ENCODE measurements around the gene ZNF674. TPM values are rescaled to one million over a fixed set of nuclear protein-coding genes. Genes with fewer than 3 reads are reported as not detected.

Gene ZNF674
- total RNA-seq, 2 experiments from 2014 or later, result 5.4 to 5.5 TPM

DNA sequence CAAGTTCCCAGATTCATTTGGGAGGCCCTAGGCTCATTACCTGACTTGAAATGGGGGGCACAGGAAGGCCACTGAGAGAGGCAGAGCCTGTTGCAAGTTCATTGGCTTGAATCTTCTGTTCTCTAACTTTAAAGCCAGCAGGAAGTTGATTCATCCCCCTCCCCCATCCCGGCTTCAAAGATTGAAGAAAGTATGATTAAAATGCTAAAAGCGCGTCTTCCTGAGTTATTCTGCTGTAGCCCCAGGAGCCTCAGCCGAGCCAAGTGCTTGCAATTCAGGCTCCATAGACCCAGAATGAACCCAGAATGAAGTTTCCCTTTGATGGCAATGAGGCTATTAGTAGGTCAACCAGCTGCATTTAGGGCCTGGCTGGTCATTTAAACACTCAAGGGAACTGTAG lies 43.0 kb upstream of the ZNF674 start:
- no TSS peak for BruUV-seq (replicated peaks)
- ChIA-PET POLR2A (interaction anchor here (0.9 to 1.5 kb wide), 4 partner anchors 10 to 13 kb away, joined by 3 to 7 read pairs (median 6); no protein-coding TSS in a partner anchor), CTCF (ENCODE audit: unreplicated experiment) (no interaction called here)
- DNase-seq (ENCODE audit: low spot score), result peak; percentile 45
- peak overlapping the region; percentile 21; the same call in 1 of the 2 replicates for H2AFZ ChIP-seq (ENCODE audit: low read length)
- intact Hi-C loops (cut with micrococcal nuclease; ENCODE audit: unreplicated experiment), result no loop called here
- peak overlapping the region; percentile 48 for H3K4me2 ChIP-seq (ENCODE audit: low read length)
- H3K4me1 ChIP-seq (ENCODE audit: insufficient read depth, low read length, poor library complexity, severe bottlenecking), result peaks cover 28% of the 10 kb centered on the region
- H3K9me2 ChIP-seq (ENCODE audit: insufficient read depth, low read length), result no peaks in the 10 kb centered on the region
- no peaks in the 10 kb centered on the region for H3K9me3 ChIP-seq (ENCODE audit: low read length)
- H3K27ac ChIP-seq (ENCODE audit: low read depth, low read length, poor library complexity, severe bottlenecking), result peak overlapping the region; percentile 26
- TF ChIP-seq, protein P1, sequence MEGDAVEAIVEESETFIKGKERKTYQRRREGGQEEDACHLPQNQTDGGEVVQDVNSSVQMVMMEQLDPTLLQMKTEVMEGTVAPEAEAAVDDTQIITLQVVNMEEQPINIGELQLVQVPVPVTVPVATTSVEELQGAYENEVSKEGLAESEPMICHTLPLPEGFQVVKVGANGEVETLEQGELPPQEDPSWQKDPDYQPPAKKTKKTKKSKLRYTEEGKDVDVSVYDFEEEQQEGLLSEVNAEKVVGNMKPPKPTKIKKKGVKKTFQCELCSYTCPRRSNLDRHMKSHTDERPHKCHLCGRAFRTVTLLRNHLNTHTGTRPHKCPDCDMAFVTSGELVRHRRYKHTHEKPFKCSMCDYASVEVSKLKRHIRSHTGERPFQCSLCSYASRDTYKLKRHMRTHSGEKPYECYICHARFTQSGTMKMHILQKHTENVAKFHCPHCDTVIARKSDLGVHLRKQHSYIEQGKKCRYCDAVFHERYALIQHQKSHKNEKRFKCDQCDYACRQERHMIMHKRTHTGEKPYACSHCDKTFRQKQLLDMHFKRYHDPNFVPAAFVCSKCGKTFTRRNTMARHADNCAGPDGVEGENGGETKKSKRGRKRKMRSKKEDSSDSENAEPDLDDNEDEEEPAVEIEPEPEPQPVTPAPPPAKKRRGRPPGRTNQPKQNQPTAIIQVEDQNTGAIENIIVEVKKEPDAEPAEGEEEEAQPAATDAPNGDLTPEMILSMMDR (conservative IDR thresholded peaks at IDR 0.05; ENCODE audit: low read length), result no peak
- TF ChIP-seq EZH2phosphoT487 (IDR thresholded peaks at IDR 0.05; ENCODE audit: borderline replicate concordance, low read depth, low read length), result no peak
- H3K36me3 ChIP-seq (ENCODE audit: insufficient read depth, low read length), result no peaks in the 10 kb centered on the region
- H4K20me1 ChIP-seq (ENCODE audit: insufficient read depth, low read length), result no peaks in the 10 kb centered on the region
- no peaks in the 10 kb centered on the region; the same call in 1 of the 2 replicates for H3K79me2 ChIP-seq (ENCODE audit: insufficient read depth, low read depth, low read length)
- H3K4me3 ChIP-seq (ENCODE audit: low read depth, low read length, poor library complexity, severe bottlenecking), result peak overlapping the region; percentile 24

DNA sequence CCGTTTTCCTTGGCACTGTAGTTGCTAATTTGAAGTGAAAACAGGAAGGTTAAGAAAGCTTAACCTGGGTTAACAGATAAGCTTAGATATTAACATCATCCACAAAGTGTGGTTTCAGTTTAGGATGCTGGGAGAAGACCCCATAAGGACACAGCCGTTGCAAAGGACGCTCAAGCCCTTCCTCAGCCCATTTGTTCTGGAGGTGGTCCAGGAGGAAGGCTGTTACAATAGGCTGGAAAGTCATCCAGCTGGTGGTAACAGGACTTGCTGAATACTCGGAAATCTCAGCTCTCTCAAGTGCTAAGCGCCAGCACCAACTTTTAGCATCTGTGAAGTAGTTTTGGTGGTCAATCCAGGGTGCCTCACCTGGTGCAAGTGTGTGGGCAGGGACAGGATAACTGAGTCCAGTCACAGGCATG lies 42.5 kb upstream of the ZNF674 start:
- Histone ChIP-seq H2AFZ (ENCODE audit: low read length) (peak overlapping the region; percentile 21; the same call in 1 of the 2 replicates), H4K20me1 (ENCODE audit: insufficient read depth, low read length) (no peaks in the 10 kb centered on the region), H3K9me3 (ENCODE audit: low read length) (no peaks in the 10 kb centered on the region), H3K9me2 (ENCODE audit: insufficient read depth, low read length) (no peaks in the 10 kb centered on the region), H3K27ac (ENCODE audit: low read depth, low read length, poor library complexity, severe bottlenecking) (peak overlapping the region; percentile 22), H3K36me3 (ENCODE audit: insufficient read depth, low read length) (no peaks in the 10 kb centered on the region), H3K79me2 (ENCODE audit: insufficient read depth, low read depth, low read length) (no peaks in the 10 kb centered on the region; the same call in 1 of the 2 replicates), H3K4me1 (ENCODE audit: insufficient read depth, low read length, poor library complexity, severe bottlenecking) (peaks cover 28% of the 10 kb centered on the region), H3K4me3 (ENCODE audit: low read depth, low read length, poor library complexity, severe bottlenecking) (peak overlapping the region; percentile 24), H3K4me2 (ENCODE audit: low read length) (peak overlapping the region; percentile 48)
- ChIA-PET CTCF (ENCODE audit: unreplicated experiment) (interaction anchor here (0.6 kb wide), 1 partner anchor 247 kb away, joined by 6 read pairs; no protein-coding TSS in a partner anchor), POLR2A (interaction anchor here (0.9 to 1.4 kb wide), 3 partner anchors 11 to 14 kb away, joined by 3 to 6 read pairs (median 5); no protein-coding TSS in a partner anchor)
- no TSS peak for BruUV-seq (replicated peaks)
- intact Hi-C loops (cut with micrococcal nuclease; ENCODE audit: unreplicated experiment), result no loop called here
- TF ChIP-seq EZH2phosphoT487 (IDR thresholded peaks at IDR 0.05; ENCODE audit: borderline replicate concordance, low read depth, low read length), result no peak
- TF ChIP-seq, protein P1 (conservative IDR thresholded peaks at IDR 0.05; ENCODE audit: low read length), result no peak
- DNase-seq (ENCODE audit: low spot score), result no peak

DNA sequence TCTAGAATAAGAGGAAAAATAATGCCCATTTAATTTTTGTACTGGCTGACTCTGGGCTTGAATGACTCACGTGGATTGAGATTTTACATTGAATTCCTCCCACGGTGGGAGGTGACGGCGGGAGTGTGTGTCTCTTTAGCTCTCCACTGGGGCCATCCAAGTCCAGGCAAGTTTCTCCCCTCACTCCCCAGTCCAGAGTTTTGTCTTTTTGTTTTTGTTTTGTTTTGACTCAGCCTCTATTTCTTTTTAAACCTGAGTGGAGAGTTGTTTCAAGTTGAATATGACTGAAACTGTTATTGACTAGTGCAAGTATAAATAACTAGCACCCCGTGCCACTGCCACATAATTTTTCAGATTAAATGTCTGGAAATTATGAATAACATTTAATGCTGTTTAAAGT lies 41.9 kb upstream of the ZNF674 start:
- Histone ChIP-seq H3K27ac (ENCODE audit: low read depth, low read length, poor library complexity, severe bottlenecking) (no peak overlapping the region), H3K79me2 (ENCODE audit: insufficient read depth, low read depth, low read length) (no peaks in the 10 kb centered on the region; the same call in 1 of the 2 replicates), H3K4me2 (ENCODE audit: low read length) (peak overlapping the region; percentile 48), H3K4me3 (ENCODE audit: low read depth, low read length, poor library complexity, severe bottlenecking) (peak overlapping the region; percentile 24), H3K9me3 (ENCODE audit: low read length) (no peaks in the 10 kb centered on the region), H2AFZ (ENCODE audit: low read length) (no peak overlapping the region; the same call in 1 of the 2 replicates), H3K36me3 (ENCODE audit: insufficient read depth, low read length) (no peaks in the 10 kb centered on the region), H3K4me1 (ENCODE audit: insufficient read depth, low read length, poor library complexity, severe bottlenecking) (peaks cover 28% of the 10 kb centered on the region), H3K9me2 (ENCODE audit: insufficient read depth, low read length) (no peaks in the 10 kb centered on the region), H4K20me1 (ENCODE audit: insufficient read depth, low read length) (no peaks in the 10 kb centered on the region)
- POLR2A ChIA-PET, result interaction anchor here (0.9 to 1.4 kb wide), 4 partner anchors 10 to 25 kb away, joined by 3 to 6 read pairs (median 6); no protein-coding TSS in a partner anchor
- TF ChIP-seq, protein P1 (conservative IDR thresholded peaks at IDR 0.05; ENCODE audit: low read length), result no peak
- TF ChIP-seq EZH2phosphoT487 (IDR thresholded peaks at IDR 0.05; ENCODE audit: borderline replicate concordance, low read depth, low read length), result no peak
- CTCF ChIA-PET (ENCODE audit: unreplicated experiment), result interaction anchor here (0.6 kb wide), 1 partner anchor 247 kb away, joined by 6 read pairs; no protein-coding TSS in a partner anchor
- DNase-seq (ENCODE audit: low spot score), result no peak
- intact Hi-C loops (cut with micrococcal nuclease; ENCODE audit: unreplicated experiment), result no loop called here
- no TSS peak for BruUV-seq (replicated peaks)

Data from OCI-LY7 (cell line).